ENCODE data around the gene FBXO40.

The FBXO40 gene

GRCh38 chr3:121621491-121621890 is 28.3 kb downstream of the FBXO40 start:
- Histone ChIP-seq H3K9ac (no peak overlapping the region), H3K4me2 (no peak overlapping the region), H3K36me3 (ENCODE audit: insufficient read depth) (no peaks in the 10 kb centered on the region), H4K20me1 (ENCODE audit: insufficient read depth) (no peaks in the 10 kb centered on the region), H3K27ac (no peak overlapping the region), H3K79me2 (ENCODE audit: insufficient read depth, low read depth) (no peaks in the 10 kb centered on the region), H3K4me3 (IDR thresholded peaks at IDR 0.05; ENCODE audit: insufficient read depth, low read depth, low read length) (no peak overlapping the region), H3K27me3 (ENCODE audit: insufficient read depth, low read depth) (no peaks in the 10 kb centered on the region), H2AFZ (ENCODE audit: low read depth) (no peak overlapping the region), H3K4me1 (ENCODE audit: low read depth, poor library complexity, severe bottlenecking) (no peaks in the 10 kb centered on the region)
- TF ChIP-seq, protein P1, sequence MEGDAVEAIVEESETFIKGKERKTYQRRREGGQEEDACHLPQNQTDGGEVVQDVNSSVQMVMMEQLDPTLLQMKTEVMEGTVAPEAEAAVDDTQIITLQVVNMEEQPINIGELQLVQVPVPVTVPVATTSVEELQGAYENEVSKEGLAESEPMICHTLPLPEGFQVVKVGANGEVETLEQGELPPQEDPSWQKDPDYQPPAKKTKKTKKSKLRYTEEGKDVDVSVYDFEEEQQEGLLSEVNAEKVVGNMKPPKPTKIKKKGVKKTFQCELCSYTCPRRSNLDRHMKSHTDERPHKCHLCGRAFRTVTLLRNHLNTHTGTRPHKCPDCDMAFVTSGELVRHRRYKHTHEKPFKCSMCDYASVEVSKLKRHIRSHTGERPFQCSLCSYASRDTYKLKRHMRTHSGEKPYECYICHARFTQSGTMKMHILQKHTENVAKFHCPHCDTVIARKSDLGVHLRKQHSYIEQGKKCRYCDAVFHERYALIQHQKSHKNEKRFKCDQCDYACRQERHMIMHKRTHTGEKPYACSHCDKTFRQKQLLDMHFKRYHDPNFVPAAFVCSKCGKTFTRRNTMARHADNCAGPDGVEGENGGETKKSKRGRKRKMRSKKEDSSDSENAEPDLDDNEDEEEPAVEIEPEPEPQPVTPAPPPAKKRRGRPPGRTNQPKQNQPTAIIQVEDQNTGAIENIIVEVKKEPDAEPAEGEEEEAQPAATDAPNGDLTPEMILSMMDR (conservative IDR thresholded peaks at IDR 0.05; ENCODE audit: low read depth, low read length) = no peak

- Histone ChIP-seq H3K79me2 (ENCODE audit: insufficient read depth, low read depth) (no peaks in the 10 kb centered on the region), H3K4me1 (ENCODE audit: low read depth, poor library complexity, severe bottlenecking) (no peaks in the 10 kb centered on the region), H3K27ac (no peak overlapping the region), H4K20me1 (ENCODE audit: insufficient read depth) (no peaks in the 10 kb centered on the region), H3K27me3 (ENCODE audit: insufficient read depth, low read depth) (no peaks in the 10 kb centered on the region), H2AFZ (ENCODE audit: low read depth) (no peak overlapping the region), H3K4me2 (no peak overlapping the region), H3K4me3 (IDR thresholded peaks at IDR 0.05; ENCODE audit: insufficient read depth, low read depth, low read length) (no peak overlapping the region), H3K36me3 (ENCODE audit: insufficient read depth) (no peaks in the 10 kb centered on the region), H3K9ac (no peak overlapping the region)
- TF ChIP-seq, protein P1 (conservative IDR thresholded peaks at IDR 0.05; ENCODE audit: low read depth, low read length) = no peak
Observed at GRCh38 chr3:121624147-121624899, 31.1 kb downstream of the FBXO40 start.

DNA sequence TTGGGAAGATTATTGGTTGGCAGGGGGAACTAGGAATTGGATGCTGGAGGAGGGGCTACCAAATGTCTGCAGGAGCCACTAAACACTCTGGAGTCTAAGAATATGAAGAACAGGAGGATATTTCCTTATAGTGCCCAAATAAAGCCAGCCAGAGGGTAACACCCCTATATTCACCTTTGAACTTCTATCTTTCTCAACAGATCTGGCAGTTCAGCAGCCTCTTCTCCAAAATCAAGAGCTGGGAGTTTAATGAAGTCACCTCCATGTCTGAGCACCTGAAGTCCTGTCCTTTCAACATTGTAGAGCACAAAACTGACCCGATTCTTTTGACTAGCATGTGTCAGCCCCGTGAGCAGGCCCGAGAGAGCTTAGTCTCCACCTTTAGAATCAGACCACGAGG is 33.3 kb downstream of the FBXO40 start:
- Histone ChIP-seq H3K36me3 (ENCODE audit: insufficient read depth) (no peaks in the 10 kb centered on the region), H3K4me1 (ENCODE audit: low read depth, poor library complexity, severe bottlenecking) (no peaks in the 10 kb centered on the region), H4K20me1 (ENCODE audit: insufficient read depth) (no peaks in the 10 kb centered on the region), H3K79me2 (ENCODE audit: insufficient read depth, low read depth) (no peaks in the 10 kb centered on the region), H3K27me3 (ENCODE audit: insufficient read depth, low read depth) (no peaks in the 10 kb centered on the region), H3K27ac (no peak overlapping the region), H3K4me2 (no peak overlapping the region), H3K4me3 (IDR thresholded peaks at IDR 0.05; ENCODE audit: insufficient read depth, low read depth, low read length) (no peak overlapping the region), H2AFZ (ENCODE audit: low read depth) (no peak overlapping the region), H3K9ac (no peak overlapping the region)
- TF ChIP-seq, protein P1 (conservative IDR thresholded peaks at IDR 0.05; ENCODE audit: low read depth, low read length) = no peak

DNA sequence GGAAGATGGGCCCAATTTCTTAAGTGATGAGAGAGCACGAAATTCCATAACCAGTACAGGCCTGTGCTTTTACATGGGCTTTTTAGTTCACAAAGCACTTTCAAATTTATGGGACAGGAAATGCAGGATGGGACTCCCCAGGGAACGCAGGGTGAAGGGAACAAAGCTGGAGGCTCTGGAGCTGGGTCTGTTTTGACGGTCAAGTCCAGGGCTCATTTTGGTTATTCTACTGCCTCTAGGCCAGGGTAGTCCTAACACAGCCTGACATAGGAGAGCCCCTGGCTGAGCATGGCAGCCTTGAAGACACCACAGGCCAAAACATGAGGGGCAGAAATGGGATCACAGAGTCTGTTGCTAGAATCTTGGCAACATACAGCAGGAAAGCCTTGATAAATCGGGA is 34.0 kb downstream of the FBXO40 start:
- H3K9ac ChIP-seq = no peak overlapping the region
- H3K79me2 ChIP-seq (ENCODE audit: insufficient read depth, low read depth) = no peaks in the 10 kb centered on the region
- no peak overlapping the region for H2AFZ ChIP-seq (ENCODE audit: low read depth)
- H3K27ac ChIP-seq = no peak overlapping the region
- no peaks in the 10 kb centered on the region for H3K4me1 ChIP-seq (ENCODE audit: low read depth, poor library complexity, severe bottlenecking)
- H3K27me3 ChIP-seq (ENCODE audit: insufficient read depth, low read depth) = no peaks in the 10 kb centered on the region
- H3K4me2 ChIP-seq = no peak overlapping the region
- H3K4me3 ChIP-seq (IDR thresholded peaks at IDR 0.05; ENCODE audit: insufficient read depth, low read depth, low read length) = no peak overlapping the region
- no peaks in the 10 kb centered on the region for H3K36me3 ChIP-seq (ENCODE audit: insufficient read depth)
- no peaks in the 10 kb centered on the region for H4K20me1 ChIP-seq (ENCODE audit: insufficient read depth)
- TF ChIP-seq, protein P1 (conservative IDR thresholded peaks at IDR 0.05; ENCODE audit: low read depth, low read length) = no peak

Measured in KMS-11 (cell line).